Measurements from ENCODE around the gene UCN2. TPM values are rescaled to one million over a fixed set of nuclear protein-coding genes. Genes with fewer than 3 reads are reported as not detected.
"Not testable (repeated sequence)": the region's sequence is repeated elsewhere in the genome, so short reads cannot be mapped to it uniquely, and the experiment has no call there.

The UCN2 gene
- total RNA-seq, 5 donors from 2014 or later (not counting 1 experiment from before 2014, with no cell fraction given) = 0.16 TPM; not detected in 4

GRCh38 chr3:48536785-48537184, 26.8 kb downstream of the UCN2 start:
- H3K27me3 Mint-ChIP-seq = no peaks in the 10 kb centered on the region
- ATAC-seq (replicated peaks in 1 of 4) = no peak
- WGBS (ENCODE audit: insufficient coverage) = 84% methylated on average over 5 of the region's 5 CpGs
- no peak overlapping the region for H3K27ac ChIP-seq (ENCODE audit: low read length)
- H3K36me3 ChIP-seq (ENCODE audit: control insufficient read depth in 2 of 2, extremely low read depth in 1 of 2, insufficient read depth in 1 of 2, low read length in 1 of 2) = peaks cover 0 to 5% of the 10 kb centered on the region in 2 donors
- DNase-seq = no peak
- H3K36me3 Mint-ChIP-seq = peaks cover 4% of the 10 kb centered on the region
- H3K4me1 ChIP-seq (ENCODE audit: control insufficient read depth in 1 of 2, extremely low read depth in 1 of 2, insufficient read depth in 2 of 2, low read length in 2 of 2) = no peaks in the 10 kb centered on the region
- H3K9me3 Mint-ChIP-seq = no peaks in the 10 kb centered on the region
- POLR2A ChIA-PET = no interaction called here
- CTCF ChIA-PET = no interaction called here
- peaks cover 0 to 7% (median 3%) of the 10 kb centered on the region in 3 donors for H3K4me1 Mint-ChIP-seq
- no peak overlapping the region for H3K4me3 ChIP-seq (ENCODE audit: control insufficient read depth in 1 of 2, extremely low read depth in 1 of 2, low read length in 1 of 2)
- no peak overlapping the region for H3K4me3 Mint-ChIP-seq
- H3K27me3 ChIP-seq (replicated peaks in 1 of 2; ENCODE audit: control insufficient read depth in 2 of 2, extremely low read depth in 1 of 2, insufficient read depth in 2 of 2, low read length in 1 of 2) = no peaks in the 10 kb centered on the region
- no peaks in the 10 kb centered on the region for H3K9me3 ChIP-seq
- no peak overlapping the region for H3K27ac Mint-ChIP-seq

GRCh38 chr3:48536116-48536515, 27.5 kb downstream of the UCN2 start:
- H3K27ac ChIP-seq (ENCODE audit: low read length) = no peak overlapping the region
- no peaks in the 10 kb centered on the region for H3K27me3 Mint-ChIP-seq
- H3K9me3 Mint-ChIP-seq = no peaks in the 10 kb centered on the region
- POLR2A ChIA-PET = no interaction called here
- no peaks in the 10 kb centered on the region for H3K4me1 ChIP-seq (ENCODE audit: control insufficient read depth in 1 of 2, extremely low read depth in 1 of 2, insufficient read depth in 2 of 2, low read length in 2 of 2)
- peaks cover 0 to 7% (median 3%) of the 10 kb centered on the region in 3 donors for H3K4me1 Mint-ChIP-seq
- H3K27ac Mint-ChIP-seq = no peak overlapping the region
- no peak for DNase-seq
- no peak overlapping the region for H3K4me3 ChIP-seq (ENCODE audit: control insufficient read depth in 1 of 2, extremely low read depth in 1 of 2, low read length in 1 of 2)
- H3K36me3 ChIP-seq (ENCODE audit: control insufficient read depth in 2 of 2, extremely low read depth in 1 of 2, insufficient read depth in 1 of 2, low read length in 1 of 2) = peaks cover 0 to 5% of the 10 kb centered on the region in 2 donors
- H3K4me3 Mint-ChIP-seq = no peak overlapping the region
- H3K27me3 ChIP-seq (replicated peaks in 1 of 2; ENCODE audit: control insufficient read depth in 2 of 2, extremely low read depth in 1 of 2, insufficient read depth in 2 of 2, low read length in 1 of 2) = no peaks in the 10 kb centered on the region
- CTCF ChIA-PET = no interaction called here
- no peak for ATAC-seq (replicated peaks in 1 of 4)
- peaks cover 4% of the 10 kb centered on the region for H3K36me3 Mint-ChIP-seq
- 87% methylated on average over 18 of the region's 19 CpGs for WGBS (ENCODE audit: insufficient coverage)
- H3K9me3 ChIP-seq = no peaks in the 10 kb centered on the region

GRCh38 chr3:48535578-48535977, 28.0 kb downstream of the UCN2 start:
- H3K4me3 ChIP-seq (ENCODE audit: control insufficient read depth in 1 of 2, extremely low read depth in 1 of 2, low read length in 1 of 2) = no peak overlapping the region
- peaks cover 0 to 7% (median 3%) of the 10 kb centered on the region in 3 donors for H3K4me1 Mint-ChIP-seq
- no peak overlapping the region for H3K27ac Mint-ChIP-seq
- H3K4me1 ChIP-seq (ENCODE audit: control insufficient read depth in 1 of 2, extremely low read depth in 1 of 2, insufficient read depth in 2 of 2, low read length in 2 of 2) = no peaks in the 10 kb centered on the region
- peaks cover 4% of the 10 kb centered on the region for H3K36me3 Mint-ChIP-seq
- no peaks in the 10 kb centered on the region for H3K27me3 Mint-ChIP-seq
- CTCF ChIA-PET = no interaction called here
- H3K9me3 Mint-ChIP-seq = no peaks in the 10 kb centered on the region
- no peaks in the 10 kb centered on the region for H3K9me3 ChIP-seq
- H3K4me3 Mint-ChIP-seq = no peak overlapping the region
- 100% methylated on average over 4 of the region's 4 CpGs for WGBS (ENCODE audit: insufficient coverage)
- H3K27me3 ChIP-seq (replicated peaks in 1 of 2; ENCODE audit: control insufficient read depth in 2 of 2, extremely low read depth in 1 of 2, insufficient read depth in 2 of 2, low read length in 1 of 2) = no peaks in the 10 kb centered on the region
- DNase-seq = no peak
- POLR2A ChIA-PET = no interaction called here
- no peak overlapping the region for H3K27ac ChIP-seq (ENCODE audit: low read length)
- H3K36me3 ChIP-seq (ENCODE audit: control insufficient read depth in 2 of 2, extremely low read depth in 1 of 2, insufficient read depth in 1 of 2, low read length in 1 of 2) = peaks cover 0 to 5% of the 10 kb centered on the region in 2 donors
- no peak for ATAC-seq (replicated peaks in 1 of 4)

GRCh38 chr3:48532977-48533337, 30.6 kb downstream of the UCN2 start:
- peaks cover 4% of the 10 kb centered on the region for H3K36me3 Mint-ChIP-seq
- peaks cover 0 to 5% of the 10 kb centered on the region in 2 donors for H3K36me3 ChIP-seq (ENCODE audit: control insufficient read depth in 2 of 2, extremely low read depth in 1 of 2, insufficient read depth in 1 of 2, low read length in 1 of 2)
- H3K27ac Mint-ChIP-seq = no peak overlapping the region
- peaks cover 0 to 7% (median 3%) of the 10 kb centered on the region in 3 donors for H3K4me1 Mint-ChIP-seq
- ATAC-seq (replicated peaks in 1 of 4) (no peak), DNase-seq (no peak)
- H3K27ac ChIP-seq (ENCODE audit: low read length) = no peak overlapping the region
- no peak overlapping the region for H3K4me3 ChIP-seq (ENCODE audit: control insufficient read depth in 1 of 2, extremely low read depth in 1 of 2, low read length in 1 of 2)
- no peaks in the 10 kb centered on the region for H3K4me1 ChIP-seq (ENCODE audit: control insufficient read depth in 1 of 2, extremely low read depth in 1 of 2, insufficient read depth in 2 of 2, low read length in 2 of 2)
- H3K9me3 Mint-ChIP-seq = no peaks in the 10 kb centered on the region
- no peaks in the 10 kb centered on the region for H3K27me3 Mint-ChIP-seq
- no peaks in the 10 kb centered on the region for H3K27me3 ChIP-seq (replicated peaks in 1 of 2; ENCODE audit: control insufficient read depth in 2 of 2, extremely low read depth in 1 of 2, insufficient read depth in 2 of 2, low read length in 1 of 2)
- ChIA-PET CTCF (interaction anchor here in 1 of 2 donors (0.6 to 0.7 kb wide), 2 partner anchors 917 to 1475 kb away, joined by 3 read pairs; no protein-coding TSS in a partner anchor), POLR2A (no interaction called here)
- no peak overlapping the region for H3K4me3 Mint-ChIP-seq
- H3K9me3 ChIP-seq = no peaks in the 10 kb centered on the region
- no CpG with 5 or more reads among the region's 2 CpGs for WGBS (ENCODE audit: insufficient coverage)

- POLR2A ChIA-PET = no interaction called here
- DNase-seq (no peak), ATAC-seq (replicated peaks in 1 of 4) (no peak)
- Mint-ChIP-seq H3K4me3 (no peak overlapping the region), H3K36me3 (peaks cover 4% of the 10 kb centered on the region), H3K27me3 (no peaks in the 10 kb centered on the region), H3K4me1 (peaks cover 0 to 7% (median 3%) of the 10 kb centered on the region in 3 donors), H3K27ac (no peak overlapping the region), H3K9me3 (no peaks in the 10 kb centered on the region)
- 80% methylated on average over 1 of the region's 6 CpGs for WGBS (ENCODE audit: insufficient coverage)
- CTCF ChIA-PET = interaction anchor here in 1 of 2 donors (0.6 to 0.7 kb wide), 3 partner anchors 45 to 1475 kb away, joined by 3 to 9 read pairs (median 3); no protein-coding TSS in a partner anchor
- H3K27ac ChIP-seq (ENCODE audit: low read length) = no peak overlapping the region
- no peaks in the 10 kb centered on the region for H3K27me3 ChIP-seq (replicated peaks in 1 of 2; ENCODE audit: control insufficient read depth in 2 of 2, extremely low read depth in 1 of 2, insufficient read depth in 2 of 2, low read length in 1 of 2)
- no peaks in the 10 kb centered on the region for H3K4me1 ChIP-seq (ENCODE audit: control insufficient read depth in 1 of 2, extremely low read depth in 1 of 2, insufficient read depth in 2 of 2, low read length in 2 of 2)
- peaks cover 0 to 5% of the 10 kb centered on the region in 2 donors for H3K36me3 ChIP-seq (ENCODE audit: control insufficient read depth in 2 of 2, extremely low read depth in 1 of 2, insufficient read depth in 1 of 2, low read length in 1 of 2)
- H3K9me3 ChIP-seq = no peaks in the 10 kb centered on the region
- H3K4me3 ChIP-seq (ENCODE audit: control insufficient read depth in 1 of 2, extremely low read depth in 1 of 2, low read length in 1 of 2) = no peak overlapping the region
Measured at GRCh38 chr3:48532271-48532976, 31.2 kb downstream of the UCN2 start.

- H3K36me3 ChIP-seq (ENCODE audit: control insufficient read depth in 2 of 2, extremely low read depth in 1 of 2, insufficient read depth in 1 of 2, low read length in 1 of 2); H3K4me1 ChIP-seq (ENCODE audit: control insufficient read depth in 1 of 2, extremely low read depth in 1 of 2, insufficient read depth in 2 of 2, low read length in 2 of 2); H3K27me3 ChIP-seq (replicated peaks in 1 of 2; ENCODE audit: control insufficient read depth in 2 of 2, extremely low read depth in 1 of 2, insufficient read depth in 2 of 2, low read length in 1 of 2); H3K4me3 ChIP-seq (ENCODE audit: control insufficient read depth in 1 of 2, extremely low read depth in 1 of 2, low read length in 1 of 2); H3K9me3 Mint-ChIP-seq; H3K27ac ChIP-seq (ENCODE audit: low read length); H3K36me3 Mint-ChIP-seq; ATAC-seq (replicated peaks in 1 of 4); H3K4me3 Mint-ChIP-seq; H3K4me1 Mint-ChIP-seq; H3K27ac Mint-ChIP-seq; DNase-seq; H3K9me3 ChIP-seq; H3K27me3 Mint-ChIP-seq: not testable (repeated sequence)
- ChIA-PET CTCF (interaction anchor here in 1 of 2 donors (0.6 kb wide), 1 partner anchor 15 kb away, joined by 3 read pairs; no protein-coding TSS in a partner anchor), POLR2A (interaction anchor here in 1 of 2 donors (0.6 kb wide), 1 partner anchor 91 kb away, joined by 4 read pairs; the partner anchor contains the start of genes CCDC51 and TMA7)
- WGBS (ENCODE audit: insufficient coverage) = 100% methylated on average over 2 of the region's 4 CpGs
Measured at GRCh38 chr3:48530701-48531100, 32.9 kb downstream of the UCN2 start.
